HEK293 (cell line): Measurements from ENCODE around the gene C6orf47.

Source experiments
- CTCF ChIP-seq: fragments of 450-650 bp; formaldehyde crosslinking; IDR thresholded peaks from 2 replicates; pipeline ENCODE4 v1.5.1; 2016; ENCODE audit warnings: missing biosample characterization, missing genetic modification characterization
- KLF9 ChIP-seq: fragments of 450-650 bp; formaldehyde crosslinking; IDR thresholded peaks from 2 replicates; pipeline ENCODE4 v1.5.1; 2016; ENCODE audit warnings: missing biosample characterization, missing genetic modification characterization, low read depth
- REPIN1 ChIP-seq: fragments of 450-650 bp; formaldehyde crosslinking; IDR thresholded peaks from 2 replicates; pipeline ENCODE4 v1.5.1; 2017; ENCODE audit warnings: missing biosample characterization, missing genetic modification characterization, low read depth
- ZBTB17 ChIP-seq: fragments of 450-650 bp; formaldehyde crosslinking; IDR thresholded peaks from 2 replicates; pipeline ENCODE4 v1.5.1; 2016; ENCODE audit warnings: missing biosample characterization, missing genetic modification characterization
- ZNF23 ChIP-seq: fragments of 450-650 bp; formaldehyde crosslinking; IDR thresholded peaks from 2 replicates; pipeline ENCODE4 v1.5.1; 2016; ENCODE audit warnings: missing biosample characterization, missing genetic modification characterization, borderline replicate concordance
- ZNF302 ChIP-seq: fragments of 450-650 bp; formaldehyde crosslinking; IDR thresholded peaks from 2 replicates; pipeline ENCODE4 v1.5.1; 2016; ENCODE audit warnings: missing biosample characterization, missing genetic modification characterization, low read depth
- ZNF362 ChIP-seq: fragments of 450-650 bp; formaldehyde crosslinking; IDR thresholded peaks from 2 replicates; pipeline ENCODE4 v1.5.1; 2016; ENCODE audit warnings: missing biosample characterization, missing genetic modification characterization
- ZNF501 ChIP-seq: fragments of 450-650 bp; formaldehyde crosslinking; IDR thresholded peaks from 2 replicates; pipeline ENCODE4 v1.5.1; 2016; ENCODE audit warnings: missing biosample characterization, missing genetic modification characterization
- ZNF530 ChIP-seq: fragments of 450-650 bp; formaldehyde crosslinking; IDR thresholded peaks from 2 replicates; pipeline ENCODE4 v1.5.1; 2016; ENCODE audit warnings: low read depth, missing biosample characterization, missing genetic modification characterization
- ZNF701 ChIP-seq: fragments of 450-650 bp; formaldehyde crosslinking; IDR thresholded peaks from 2 replicates; pipeline ENCODE4 v1.5.1; 2016; ENCODE audit warnings: missing biosample characterization, missing genetic modification characterization
- ZNF76 ChIP-seq: fragments of 450-650 bp; formaldehyde crosslinking; IDR thresholded peaks from 2 replicates; pipeline ENCODE4; 2016; ENCODE audit warnings: low read depth, missing biosample characterization, missing genetic modification characterization, borderline replicate concordance
- ZNF776 ChIP-seq: fragments of 450-650 bp; formaldehyde crosslinking; IDR thresholded peaks from 2 replicates; pipeline ENCODE4 v1.5.0; 2017; ENCODE audit warnings: missing biosample characterization, missing genetic modification characterization, borderline replicate concordance
- TF ChIP-seq, protein P1 (sequence below): fragments of 450-650 bp; formaldehyde crosslinking; IDR thresholded peaks from 2 replicates; pipeline ENCODE4 v1.5.1; 2016; ENCODE audit warnings: missing biosample characterization, missing genetic modification characterization

- TF ChIP-seq ZNF776 (no peak), ZNF362 (no peak), CTCF (tag by site-specific recombination) (no peak), ZNF23 (tag by site-specific recombination) (no peak), ZNF701 (tag by site-specific recombination) (no peak), ZBTB17 (tag by site-specific recombination) (no peak), ZNF530 (no peak), ZNF501 (tag by site-specific recombination) (no peak), ZNF302 (no peak), KLF9 (tag by site-specific recombination) (no peak), REPIN1 (tag by site-specific recombination) (no peak), ZNF76 (tag by site-specific recombination) (no peak)
- TF ChIP-seq, protein P1, sequence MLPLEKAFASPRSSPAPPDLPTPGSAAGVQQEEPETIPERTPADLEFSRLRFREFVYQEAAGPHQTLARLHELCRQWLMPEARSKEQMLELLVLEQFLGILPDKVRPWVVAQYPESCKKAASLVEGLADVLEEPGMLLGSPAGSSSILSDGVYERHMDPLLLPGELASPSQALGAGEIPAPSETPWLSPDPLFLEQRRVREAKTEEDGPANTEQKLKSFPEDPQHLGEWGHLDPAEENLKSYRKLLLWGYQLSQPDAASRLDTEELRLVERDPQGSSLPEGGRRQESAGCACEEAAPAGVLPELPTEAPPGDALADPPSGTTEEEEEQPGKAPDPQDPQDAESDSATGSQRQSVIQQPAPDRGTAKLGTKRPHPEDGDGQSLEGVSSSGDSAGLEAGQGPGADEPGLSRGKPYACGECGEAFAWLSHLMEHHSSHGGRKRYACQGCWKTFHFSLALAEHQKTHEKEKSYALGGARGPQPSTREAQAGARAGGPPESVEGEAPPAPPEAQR (tag by site-specific recombination) = no peak
Measured at GRCh38 chr6:31683591-31683990, 23.0 kb upstream of the C6orf47 start.
